HG03354 (cell line): ENCODE results near the gene KCNH2.

Source experiments
- ATAC-seq: cut with Tn5 transposase; IDR thresholded peaks from one replicate; pipeline ENCODE4 v1.9.1; 2021; ENCODE audit warnings: mild to moderate bottlenecking; ENCODE audit not compliant: unreplicated experiment, poor library complexity, severe bottlenecking

The KCNH2 gene

DNA sequence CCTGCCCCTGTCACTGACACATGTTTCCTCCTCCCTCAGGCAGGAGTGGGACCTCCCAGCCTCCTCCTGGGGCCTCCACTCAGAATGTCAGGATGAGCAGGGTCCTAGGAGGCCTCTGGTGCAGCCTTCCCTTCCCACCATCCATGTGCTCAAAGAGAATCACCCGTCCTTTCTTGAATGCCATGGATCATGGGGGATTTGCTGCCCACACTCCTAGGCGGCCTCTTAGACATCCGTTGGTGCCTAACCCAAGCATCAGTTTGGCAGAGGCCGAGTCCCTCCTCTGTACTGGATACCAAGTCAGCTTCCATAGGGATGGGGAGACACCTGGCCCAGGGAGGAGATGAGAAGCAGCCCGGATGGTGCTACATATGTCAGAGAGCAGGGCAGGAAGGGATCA, 19.7 kb upstream of the KCNH2 start:
- ATAC-seq = no peak

GRCh38 chr7:150997075-150997511, 19.0 kb upstream of the KCNH2 start:
- no peak for ATAC-seq

DNA sequence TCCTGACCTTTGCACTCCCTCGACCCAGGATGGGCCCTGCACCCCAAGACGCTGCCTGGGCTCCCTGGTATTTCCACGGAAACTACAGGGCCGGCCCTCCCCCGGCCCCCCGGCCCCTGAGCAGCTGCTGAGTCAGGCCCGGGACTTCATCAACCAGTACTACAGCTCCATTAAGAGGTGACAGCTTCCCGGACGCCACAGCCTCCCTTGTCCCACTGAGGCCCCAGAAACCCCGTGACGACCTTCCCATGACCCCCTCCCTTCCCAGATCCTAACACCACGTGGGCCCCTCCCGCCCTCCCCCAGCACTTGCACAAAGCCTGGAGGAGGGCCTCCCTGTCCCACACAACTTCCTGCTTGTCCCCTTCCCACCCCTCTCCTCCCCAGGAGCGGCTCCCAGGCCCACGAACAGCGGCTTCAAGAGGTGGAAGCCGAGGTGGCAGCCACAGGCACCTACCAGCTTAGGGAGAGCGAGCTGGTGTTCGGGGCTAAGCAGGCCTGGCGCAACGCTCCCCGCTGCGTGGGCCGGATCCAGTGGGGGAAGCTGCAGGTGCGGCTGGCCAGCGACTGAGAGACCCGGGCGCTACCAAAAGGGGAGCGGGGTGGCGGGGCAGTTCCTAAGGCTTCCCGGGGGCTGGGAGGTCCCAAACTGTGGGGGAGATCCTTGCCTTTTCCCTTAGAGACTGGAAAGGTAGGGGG, 18.4 kb upstream of the KCNH2 start:
- ATAC-seq = no peak

- no peak for ATAC-seq
Measured at GRCh38 chr7:150994838-150995510, 16.9 kb upstream of the KCNH2 start.

- peak; percentile 61 for ATAC-seq
Measured at GRCh38 chr7:150994141-150994837, 16.2 kb upstream of the KCNH2 start.

GRCh38 chr7:150993511-150993910, 15.4 kb upstream of the KCNH2 start:
- no peak for ATAC-seq

DNA sequence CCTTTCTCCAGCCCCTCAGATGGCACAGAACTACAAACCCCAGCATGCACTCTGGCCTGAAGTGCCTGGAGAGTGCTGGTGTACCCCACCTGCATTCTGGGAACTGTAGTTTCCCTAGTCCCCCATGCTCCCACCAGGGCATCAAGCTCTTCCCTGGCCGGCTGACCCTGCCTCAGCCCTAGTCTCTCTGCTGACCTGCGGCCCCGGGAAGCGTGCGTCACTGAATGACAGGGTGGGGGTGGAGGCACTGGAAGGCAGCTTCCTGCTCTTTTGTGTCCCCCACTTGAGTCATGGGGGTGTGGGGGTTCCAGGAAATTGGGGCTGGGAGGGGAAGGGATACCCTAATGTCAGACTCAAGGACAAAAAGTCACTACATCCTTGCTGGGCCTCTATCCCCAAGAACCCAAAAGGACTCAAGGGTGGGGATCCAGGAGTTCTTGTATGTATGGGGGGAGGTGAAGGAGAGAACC, 14.7 kb upstream of the KCNH2 start:
- ATAC-seq = peak; percentile 66

- ATAC-seq = no peak
Measured at GRCh38 chr7:150992051-150992640, 14.0 kb upstream of the KCNH2 start.

DNA sequence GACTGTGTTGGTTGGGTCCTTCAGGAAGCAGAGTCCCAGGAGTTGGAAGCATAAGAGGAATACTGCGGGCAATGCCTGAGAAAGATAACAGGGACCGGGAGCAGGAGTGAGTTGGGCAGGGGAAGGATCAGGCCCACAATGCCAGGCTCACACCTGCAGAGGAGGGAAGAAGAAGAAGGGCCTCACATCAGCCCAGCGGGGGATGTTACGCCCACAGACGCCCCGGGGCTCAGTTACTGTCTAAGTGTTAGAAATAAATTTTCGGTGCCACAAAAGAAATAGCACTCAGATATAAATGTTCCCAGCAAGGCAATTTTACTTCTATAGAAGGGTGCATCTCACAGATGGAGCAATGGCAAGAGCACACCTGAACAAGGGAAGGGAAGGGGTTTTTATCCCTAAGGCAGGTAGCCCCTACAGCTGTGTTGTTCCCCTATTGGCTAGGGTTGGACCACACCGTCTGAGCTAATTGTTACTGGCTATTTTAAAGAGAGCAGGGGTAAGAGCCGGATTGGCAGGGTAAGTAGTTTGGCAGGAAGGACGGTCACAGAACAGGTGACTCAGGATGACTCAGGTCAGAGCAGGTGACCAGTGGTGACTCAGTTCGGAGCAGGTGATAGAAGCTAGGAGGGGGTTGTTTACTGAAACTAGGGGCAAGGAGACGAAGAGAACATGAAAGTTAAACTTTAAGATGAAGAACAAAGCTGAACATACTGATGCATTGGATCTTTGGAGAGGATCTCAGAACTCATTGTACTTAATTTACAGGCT, 12.5 kb upstream of the KCNH2 start, which contains the start of gene NOS3:
NOS3 (plus strand) TSS at position 602 of the 771 bp plus-strand sequence. CDS start 2,787 bp downstream, outside the sequence.
- no peak for ATAC-seq

GRCh38 chr7:150989456-150989855, 11.3 kb upstream of the KCNH2 start:
- ATAC-seq = no peak

GRCh38 chr7:150988230-150989226, 10.4 kb upstream of the KCNH2 start:
- ATAC-seq = no peak

DNA sequence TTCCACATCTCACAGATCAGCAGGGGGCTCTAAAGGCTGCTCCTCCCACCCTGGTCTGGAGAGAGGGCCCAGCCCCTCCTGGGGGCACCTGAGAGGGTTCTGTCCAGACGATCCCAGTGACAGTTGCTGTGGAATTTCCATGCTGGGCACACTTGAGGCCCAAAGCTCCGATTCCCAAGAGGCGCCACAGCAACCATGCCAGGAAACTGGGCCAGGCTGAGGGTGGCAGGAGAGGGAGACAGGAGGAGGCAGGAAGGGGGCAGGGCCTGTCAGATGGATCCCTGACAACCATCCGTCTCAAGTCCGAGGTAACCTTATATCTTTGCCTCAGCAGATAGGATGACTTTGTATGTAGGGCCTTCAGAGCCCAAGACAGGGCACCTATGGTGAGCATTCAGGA, 8.4 kb upstream of the KCNH2 start:
- ATAC-seq = no peak

- no peak for ATAC-seq
Measured at GRCh38 chr7:150986099-150986512, 8.0 kb upstream of the KCNH2 start.

DNA sequence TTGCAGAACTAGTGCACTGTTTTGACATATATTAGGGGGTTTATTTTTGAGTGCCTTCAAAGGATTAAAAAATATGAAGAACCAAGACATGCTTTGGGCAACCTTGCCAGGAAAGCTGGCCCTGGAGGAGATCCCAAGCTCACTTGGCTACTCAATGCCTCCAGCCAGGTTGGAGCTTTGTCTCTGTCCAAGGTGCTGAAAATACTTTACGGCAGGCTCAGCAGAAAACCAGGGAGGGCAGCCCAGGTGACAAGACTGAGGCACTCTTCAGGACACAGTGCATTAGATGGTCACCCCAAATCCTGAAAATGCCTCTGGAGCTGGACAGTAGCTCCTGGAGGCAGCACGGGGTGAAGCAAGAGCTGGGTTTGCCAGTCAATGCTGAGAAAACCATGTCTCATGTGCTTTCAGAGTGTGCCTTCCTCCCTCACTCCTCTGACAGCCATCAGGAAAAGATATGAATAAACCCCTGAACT, 5.8 kb upstream of the KCNH2 start:
- ATAC-seq = no peak

DNA sequence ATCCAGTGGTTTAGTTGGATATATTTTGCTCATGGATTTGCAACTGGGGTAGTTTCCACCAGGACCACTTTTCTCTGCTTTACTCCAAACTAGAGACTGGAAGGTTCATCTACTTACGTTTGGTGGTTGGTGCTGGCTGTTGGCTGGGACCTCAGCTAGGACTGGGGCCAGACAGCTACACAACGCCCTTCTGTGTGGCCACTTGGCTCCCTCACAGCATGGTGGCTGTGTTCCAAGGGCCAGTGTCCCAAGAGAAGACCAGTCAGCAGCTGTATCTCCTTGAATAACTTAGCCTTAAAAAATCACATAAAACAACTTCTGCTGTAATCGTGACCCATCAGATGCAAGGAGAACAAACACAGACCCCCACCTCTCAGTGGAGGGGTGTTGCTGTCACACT, 4.2 kb upstream of the KCNH2 start:
- ATAC-seq = no peak

GRCh38 chr7:150981644-150982043, 3.5 kb upstream of the KCNH2 start:
- no peak for ATAC-seq

GRCh38 chr7:150980663-150981062, 2.5 kb upstream of the KCNH2 start:
- ATAC-seq = no peak

DNA sequence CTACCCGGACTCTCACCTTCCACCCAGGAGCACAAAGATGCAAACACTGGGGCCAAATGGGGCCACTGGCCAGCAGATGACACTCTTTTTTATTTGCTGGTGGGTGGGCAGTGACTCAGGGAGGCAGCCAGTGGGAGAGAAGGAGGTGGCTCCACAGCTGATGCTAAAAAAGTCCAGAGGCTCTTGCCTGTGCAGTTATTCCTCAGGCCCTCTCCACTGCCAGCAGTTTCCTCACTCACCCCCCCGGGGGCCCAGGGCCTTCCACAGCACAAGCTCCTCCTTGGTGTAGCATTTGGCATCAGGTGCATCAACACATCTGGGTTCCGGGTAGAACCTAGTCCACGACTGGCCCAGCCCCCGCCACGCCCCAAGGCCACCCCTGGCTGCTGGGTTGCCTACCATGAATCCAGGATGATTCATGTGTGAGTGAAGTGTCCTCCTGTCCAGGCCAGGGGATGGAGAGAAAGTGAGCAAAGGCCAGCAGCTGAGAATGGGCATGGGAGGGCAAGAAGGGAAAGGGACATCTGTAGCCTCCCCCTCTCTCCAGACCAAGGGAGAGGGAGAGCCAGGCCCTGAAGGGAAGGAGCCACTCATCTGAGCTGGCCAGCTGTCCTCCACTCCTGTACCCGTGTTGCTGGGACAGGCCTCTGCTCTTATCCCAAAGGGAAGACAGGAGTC, 1.7 kb upstream of the KCNH2 start:
- no peak for ATAC-seq
